ENCODE measurements around the gene MAZ. TPM values are rescaled to one million over a fixed set of nuclear protein-coding genes. Genes with fewer than 3 reads are reported as not detected.
"Not testable (repeated sequence)": the region's sequence is repeated elsewhere in the genome, so short reads cannot be mapped to it uniquely, and the experiment has no call there.

MAZ gene
- total and polyA plus RNA-seq, 8 donors = 11.7 to 865 (median 110) TPM

DNA sequence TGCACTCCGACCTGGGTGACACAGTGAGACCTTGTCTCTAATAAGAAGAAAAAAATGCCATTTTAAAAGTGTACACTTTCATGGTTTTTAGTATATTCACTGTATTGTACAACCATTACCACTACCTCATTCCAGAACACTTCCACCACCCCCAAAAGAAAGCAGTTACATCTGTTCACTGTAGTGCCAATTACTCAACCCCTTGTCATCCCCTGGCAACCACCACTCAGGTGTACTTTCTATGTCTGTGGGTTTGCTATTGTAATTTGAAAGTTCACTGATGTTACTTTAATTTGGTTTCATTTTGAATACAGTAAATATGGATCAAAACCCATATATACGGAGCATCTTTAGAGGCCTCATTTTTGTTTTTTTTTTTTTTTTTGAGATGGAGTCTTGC, 22.2 kb upstream of the MAZ start:
- Histone ChIP-seq H3K27me3 (peaks cover 0 to 13% (median 0%) of the 10 kb centered on the region in 3 donors), H3K27ac (no peak overlapping the region), H3K4me3 (no peak overlapping the region), H3K9me3 (no peaks in the 10 kb centered on the region), H3K4me1 (peaks cover 0 to 11% (median 10%) of the 10 kb centered on the region in 4 donors), H3K36me3 (no peaks in the 10 kb centered on the region)
- 89 to 95% (median 94%) methylated on average over 2 of the region's 2 CpGs for WGBS, 5 donors
- TF ChIP-seq, protein P1, sequence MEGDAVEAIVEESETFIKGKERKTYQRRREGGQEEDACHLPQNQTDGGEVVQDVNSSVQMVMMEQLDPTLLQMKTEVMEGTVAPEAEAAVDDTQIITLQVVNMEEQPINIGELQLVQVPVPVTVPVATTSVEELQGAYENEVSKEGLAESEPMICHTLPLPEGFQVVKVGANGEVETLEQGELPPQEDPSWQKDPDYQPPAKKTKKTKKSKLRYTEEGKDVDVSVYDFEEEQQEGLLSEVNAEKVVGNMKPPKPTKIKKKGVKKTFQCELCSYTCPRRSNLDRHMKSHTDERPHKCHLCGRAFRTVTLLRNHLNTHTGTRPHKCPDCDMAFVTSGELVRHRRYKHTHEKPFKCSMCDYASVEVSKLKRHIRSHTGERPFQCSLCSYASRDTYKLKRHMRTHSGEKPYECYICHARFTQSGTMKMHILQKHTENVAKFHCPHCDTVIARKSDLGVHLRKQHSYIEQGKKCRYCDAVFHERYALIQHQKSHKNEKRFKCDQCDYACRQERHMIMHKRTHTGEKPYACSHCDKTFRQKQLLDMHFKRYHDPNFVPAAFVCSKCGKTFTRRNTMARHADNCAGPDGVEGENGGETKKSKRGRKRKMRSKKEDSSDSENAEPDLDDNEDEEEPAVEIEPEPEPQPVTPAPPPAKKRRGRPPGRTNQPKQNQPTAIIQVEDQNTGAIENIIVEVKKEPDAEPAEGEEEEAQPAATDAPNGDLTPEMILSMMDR (IDR thresholded peaks at IDR 0.05) = no peak
- TF ChIP-seq POLR2A (IDR thresholded peaks at IDR 0.05) (no peak), POLR2AphosphoS5 (IDR thresholded peaks at IDR 0.05) (no peak), EP300 (IDR thresholded peaks at IDR 0.05) (no peak)
- intact Hi-C loops (cut with DNase I; ENCODE audit: low total_unique reads) = no loop called here
- no peak for DNase-seq

DNA sequence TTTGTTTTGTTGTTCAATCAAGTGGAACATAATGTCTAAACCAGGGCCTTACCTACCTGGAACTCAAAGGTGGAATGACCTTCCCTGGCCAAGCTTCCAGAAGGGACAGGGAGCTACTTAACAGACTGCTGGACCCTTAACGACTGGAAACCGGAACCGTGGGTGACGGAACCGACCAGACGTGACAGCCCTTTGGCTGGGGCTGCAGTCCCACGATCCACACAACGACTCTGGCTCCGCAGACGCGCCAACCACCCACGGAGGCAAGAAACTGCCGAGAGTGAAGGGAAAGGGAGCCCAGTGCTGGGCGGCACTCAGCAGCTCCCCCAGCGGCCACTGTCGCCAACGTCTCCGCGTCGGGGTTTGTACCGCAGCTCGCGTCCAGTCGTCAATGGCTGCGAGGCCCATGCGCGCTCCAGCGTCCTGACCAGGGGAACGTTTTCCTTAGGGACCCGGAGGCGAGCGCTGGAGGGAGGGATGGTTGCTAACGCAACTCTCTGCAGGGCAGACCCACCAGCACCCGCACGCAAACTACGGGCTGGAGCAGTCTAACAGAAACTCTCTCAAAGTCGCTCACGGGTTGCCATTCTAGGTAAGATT, 21.3 kb upstream of the MAZ start:
- intact Hi-C loops (cut with DNase I; ENCODE audit: low total_unique reads) = no loop called here
- peak overlapping the region; percentile 18 to 33 (median 26) for H3K4me3 ChIP-seq
- 12 to 22% (median 18%) methylated on average over 31 to 38 of the region's 38 CpGs for WGBS, 5 donors

DNA sequence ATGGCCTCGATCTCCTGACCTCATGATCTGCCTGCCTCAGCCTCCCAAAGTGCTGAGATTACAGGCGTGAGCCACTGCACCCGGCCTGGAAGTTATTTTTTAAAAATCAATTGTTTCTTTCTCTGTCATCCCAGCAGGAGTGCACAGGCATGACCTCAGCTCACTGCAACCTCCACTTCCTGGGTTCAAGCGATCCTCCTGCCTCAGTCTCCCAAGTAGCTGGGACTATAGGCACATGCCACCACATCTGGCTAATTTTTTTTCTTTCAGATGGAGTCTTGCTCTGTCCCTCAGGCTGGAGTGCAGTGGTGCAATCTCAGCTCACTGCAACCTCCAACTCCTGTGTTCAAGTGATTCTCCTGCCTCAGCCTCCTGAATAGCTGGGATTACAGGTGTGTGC, 19.2 kb upstream of the MAZ start:
- H3K27me3 ChIP-seq; H3K36me3 ChIP-seq; H3K4me3 ChIP-seq; H3K9me3 ChIP-seq; DNase-seq; H3K27ac ChIP-seq; intact Hi-C loops (cut with DNase I; ENCODE audit: low total_unique reads): not testable (repeated sequence)
- WGBS, 5 donors = 84 to 89% (median 87%) methylated on average over 4 of the region's 4 CpGs
- H3K4me1 ChIP-seq = peaks cover 4 to 35% (median 30%) of the 10 kb centered on the region in 4 donors

More for the DNA sequence above, 21.3 kb upstream of the MAZ start:
- no peaks in the 10 kb centered on the region for H3K36me3 ChIP-seq
- H3K9me3 ChIP-seq = no peaks in the 10 kb centered on the region
- TF ChIP-seq, protein P1 (IDR thresholded peaks at IDR 0.05) = peak in 5 of 7 experiments; percentile 38 to 79 (median 67)
- TF ChIP-seq POLR2AphosphoS5 (IDR thresholded peaks at IDR 0.05) = no peak
- peaks cover 4 to 18% (median 16%) of the 10 kb centered on the region in 4 donors for H3K4me1 ChIP-seq
- DNase-seq = peak; percentile 67 to 88
- peaks cover 0 to 5% (median 0%) of the 10 kb centered on the region in 3 donors for H3K27me3 ChIP-seq
- no peak overlapping the region for H3K27ac ChIP-seq

DNA sequence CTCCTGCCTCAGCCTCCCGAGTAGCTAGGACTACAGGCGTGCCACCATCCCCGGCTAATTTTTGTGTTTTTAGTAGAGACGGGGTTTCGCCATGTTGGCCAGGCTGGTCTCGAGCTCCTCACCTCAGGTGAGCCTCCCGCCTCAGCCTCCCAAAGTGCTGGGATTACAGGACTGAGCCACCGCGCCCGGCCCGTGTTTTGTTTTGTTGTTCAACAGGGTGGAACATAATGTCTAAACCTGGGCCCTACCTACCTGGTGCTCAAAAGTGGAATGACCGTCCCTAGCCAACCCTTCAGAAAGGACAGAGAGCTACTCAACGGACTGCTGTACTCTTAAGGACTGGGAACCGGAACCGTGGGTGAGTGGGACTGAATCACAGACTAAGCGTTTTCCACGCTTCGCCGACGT, 16.6 kb upstream of the MAZ start:
- intact Hi-C loops (cut with DNase I; ENCODE audit: low total_unique reads) = no loop called here
- peak overlapping the region; percentile 67 to 92 (median 84) for H3K4me3 ChIP-seq
- DNase-seq = no peak
- H3K4me1 ChIP-seq = peaks cover 4 to 40% (median 31%) of the 10 kb centered on the region in 4 donors
- H3K36me3 ChIP-seq = no peaks in the 10 kb centered on the region
- H3K27me3 ChIP-seq = no peaks in the 10 kb centered on the region
- TF ChIP-seq, protein P1 (IDR thresholded peaks at IDR 0.05) = no peak
- TF ChIP-seq POLR2AphosphoS5 (IDR thresholded peaks at IDR 0.05) (no peak), EP300 (IDR thresholded peaks at IDR 0.05) (no peak), POLR2A (IDR thresholded peaks at IDR 0.05) (no peak)
- WGBS, 5 donors = 60 to 77% (median 66%) methylated on average over 15 to 20 of the region's 20 CpGs
- peak overlapping the region; percentile 86 to 91 (median 90) for H3K27ac ChIP-seq
- no peaks in the 10 kb centered on the region for H3K9me3 ChIP-seq
